Bronchial epithelial cell (primary cell): ENCODE results near the gene CYB561A3. TPM values are rescaled to one million over a fixed set of nuclear protein-coding genes. Genes with fewer than 3 reads are reported as not detected.
A peak's percentile ranks its signal among the peaks of the same experiment; 100 is the strongest.

Source experiments
- DNase-seq: peaks from one replicate; pipeline ENCODE4 v3.0.0-alpha.2; 2010; ENCODE audit warnings: low read depth
- FAIRE-seq: peaks from 2 replicates; lab custom pipeline; 2011; peaks lifted over from hg19 to GRCh38; lab: Jason Lieb, UNC
- H3K27me3 ChIP-seq: 2 replicates; pipeline ENCODE4 v1.5.1; 2011; ENCODE audit warnings: low read length; ENCODE audit not compliant: control insufficient read depth, insufficient read depth
- H3K36me3 ChIP-seq: 2 replicates; pipeline ENCODE4 v1.5.1; 2011; ENCODE audit warnings: low read length; ENCODE audit not compliant: control insufficient read depth, insufficient read depth
- H3K4me3 ChIP-seq: 2 replicates; pipeline ENCODE4 v1.5.1; 2011; ENCODE audit warnings: mild to moderate bottlenecking, low read depth, low read length, control low read depth
- CTCF ChIP-seq: IDR thresholded peaks from 2 replicates; pipeline ENCODE4 v1.5.1; 2011; ENCODE audit warnings: mild to moderate bottlenecking, moderate library complexity, low read length, control low read depth, inconsistent platforms; ENCODE audit not compliant: insufficient read depth, severe bottlenecking
- total RNA-seq: library from RNA; depleted of rRNA; stranded (reverse); fragments of >200 nt; gene quantifications from 2 replicates; pipeline ENCODE4 v1.2.1, GENCODE V29; 2014

CYB561A3 gene
- total RNA-seq, 1 donor from 2014 or later: 30.8 TPM

GRCh38 chr11:61331651-61332050 is 30.0 kb downstream of the CYB561A3 start:
- no peak for TF ChIP-seq CTCF
- Histone ChIP-seq H3K4me3 (peak overlapping the region; percentile 92), H3K27me3 (no peaks in the 10 kb centered on the region), H3K36me3 (peaks cover 6% of the 10 kb centered on the region)
- FAIRE-seq (no peak), DNase-seq (no peak)

GRCh38 chr11:61329871-61330270 is 31.8 kb downstream of the CYB561A3 start:
- Histone ChIP-seq H3K27me3 (no peaks in the 10 kb centered on the region), H3K36me3 (peaks cover 9% of the 10 kb centered on the region), H3K4me3 (no peak overlapping the region)
- FAIRE-seq (no peak), DNase-seq (no peak)
- no peak for TF ChIP-seq CTCF

DNA sequence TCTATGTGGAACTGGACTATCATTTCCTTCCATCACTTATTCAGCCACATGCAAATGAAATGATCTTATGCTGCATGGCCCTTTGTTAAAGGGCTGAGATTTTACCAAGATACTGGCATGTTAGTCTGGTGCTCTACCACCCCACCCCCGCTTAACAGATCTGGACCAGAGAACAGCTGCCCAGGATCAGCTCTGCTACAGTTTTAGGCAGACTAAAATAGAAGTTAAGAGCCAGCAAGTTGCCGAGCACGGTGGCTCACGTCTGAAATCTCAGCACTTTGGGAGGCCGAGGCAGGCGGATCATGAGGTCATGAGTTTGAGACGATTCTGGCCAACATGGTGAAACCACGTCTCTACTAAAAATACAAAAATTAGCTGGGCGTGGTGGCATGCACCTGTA is 33.3 kb downstream of the CYB561A3 start:
- no peak for FAIRE-seq
- no peak for TF ChIP-seq CTCF
- no peak for DNase-seq
- no peaks in the 10 kb centered on the region for H3K27me3 ChIP-seq
- no peak overlapping the region for H3K4me3 ChIP-seq
- peaks cover 16% of the 10 kb centered on the region for H3K36me3 ChIP-seq

GRCh38 chr11:61327669-61328071 is 34.0 kb downstream of the CYB561A3 start:
- FAIRE-seq (no peak), DNase-seq (no peak)
- H3K36me3 ChIP-seq: peaks cover 21% of the 10 kb centered on the region
- H3K27me3 ChIP-seq: no peaks in the 10 kb centered on the region
- H3K4me3 ChIP-seq: no peak overlapping the region
- TF ChIP-seq CTCF: no peak

- FAIRE-seq (no peak), DNase-seq (peak; percentile 88)
- H3K36me3 ChIP-seq: peaks cover 32% of the 10 kb centered on the region
- TF ChIP-seq CTCF: no peak
- H3K27me3 ChIP-seq: no peaks in the 10 kb centered on the region
- no peak overlapping the region for H3K4me3 ChIP-seq
Measured at GRCh38 chr11:61325649-61326414, 35.9 kb downstream of the CYB561A3 start.
